HG03066 (cell line): ENCODE data around the gene LRP2BP.
"Not testable (repeated sequence)": the region's sequence is repeated elsewhere in the genome, so short reads cannot be mapped to it uniquely, and the experiment has no call there.

Experiments used
- ATAC-seq: cut with Tn5 transposase; IDR thresholded peaks from one replicate; pipeline ENCODE4 v1.9.1; 2021; ENCODE audit warnings: low read depth; ENCODE audit not compliant: unreplicated experiment

LRP2BP gene

GRCh38 chr4:185329879-185330510, 65.7 kb downstream of the LRP2BP start:
- ATAC-seq = not testable (repeated sequence)

- no peak for ATAC-seq
Measured at GRCh38 chr4:185328586-185328985, 67.1 kb downstream of the LRP2BP start.

- ATAC-seq = not testable (repeated sequence)
Measured at GRCh38 chr4:185325721-185326120, 70.0 kb downstream of the LRP2BP start.

DNA sequence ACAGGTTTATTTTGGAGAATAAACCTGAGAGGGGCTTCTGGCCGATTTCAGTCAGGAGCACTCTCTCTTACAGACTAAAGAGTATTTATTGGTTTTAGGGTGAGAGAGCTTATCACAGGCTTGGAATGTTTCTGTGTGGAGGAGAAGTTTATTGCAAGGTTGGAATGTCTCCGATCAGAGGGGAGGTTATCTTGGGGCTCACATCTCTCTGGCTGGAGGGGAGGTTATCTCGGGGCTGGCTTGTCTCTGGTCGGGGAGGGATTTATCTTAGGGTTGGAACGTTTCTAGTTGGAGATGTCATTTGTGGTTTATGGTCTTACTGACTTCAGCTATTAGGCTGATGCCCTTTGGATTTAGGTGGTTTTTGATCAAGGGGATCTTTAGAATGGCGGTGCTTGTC, 71.4 kb downstream of the LRP2BP start:
- ATAC-seq = not testable (repeated sequence)

GRCh38 chr4:185323606-185324005, 72.1 kb downstream of the LRP2BP start:
- ATAC-seq = no peak

GRCh38 chr4:185322803-185323202, 72.9 kb downstream of the LRP2BP start:
- no peak for ATAC-seq

- no peak for ATAC-seq
Measured at GRCh38 chr4:185318679-185319078, 77.0 kb downstream of the LRP2BP start.

GRCh38 chr4:185317880-185318279, 77.8 kb downstream of the LRP2BP start:
- ATAC-seq = no peak

DNA sequence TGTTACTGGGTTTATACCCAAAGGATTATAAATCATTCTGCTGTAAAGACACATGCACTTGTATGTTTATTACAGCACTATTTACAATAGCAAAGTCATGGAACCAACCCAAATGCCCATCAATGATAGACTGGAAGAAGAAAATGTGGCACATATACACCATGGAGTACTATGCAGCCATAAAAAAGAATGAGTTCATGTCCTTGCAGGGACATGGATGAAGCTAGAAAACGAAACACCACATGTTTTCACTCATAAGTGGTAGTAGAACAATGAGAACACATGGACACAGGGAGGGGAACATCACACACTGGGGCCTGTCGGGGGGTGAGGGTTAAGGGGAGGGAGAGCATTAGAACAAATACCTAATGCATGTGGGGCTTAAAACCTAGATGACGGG, 78.3 kb downstream of the LRP2BP start:
- not testable (repeated sequence) for ATAC-seq
